ENCODE data around the gene TTLL11.
"Not testable (repeated sequence)": the region's sequence is repeated elsewhere in the genome, so short reads cannot be mapped to it uniquely, and the experiment has no call there.

Gene TTLL11

DNA sequence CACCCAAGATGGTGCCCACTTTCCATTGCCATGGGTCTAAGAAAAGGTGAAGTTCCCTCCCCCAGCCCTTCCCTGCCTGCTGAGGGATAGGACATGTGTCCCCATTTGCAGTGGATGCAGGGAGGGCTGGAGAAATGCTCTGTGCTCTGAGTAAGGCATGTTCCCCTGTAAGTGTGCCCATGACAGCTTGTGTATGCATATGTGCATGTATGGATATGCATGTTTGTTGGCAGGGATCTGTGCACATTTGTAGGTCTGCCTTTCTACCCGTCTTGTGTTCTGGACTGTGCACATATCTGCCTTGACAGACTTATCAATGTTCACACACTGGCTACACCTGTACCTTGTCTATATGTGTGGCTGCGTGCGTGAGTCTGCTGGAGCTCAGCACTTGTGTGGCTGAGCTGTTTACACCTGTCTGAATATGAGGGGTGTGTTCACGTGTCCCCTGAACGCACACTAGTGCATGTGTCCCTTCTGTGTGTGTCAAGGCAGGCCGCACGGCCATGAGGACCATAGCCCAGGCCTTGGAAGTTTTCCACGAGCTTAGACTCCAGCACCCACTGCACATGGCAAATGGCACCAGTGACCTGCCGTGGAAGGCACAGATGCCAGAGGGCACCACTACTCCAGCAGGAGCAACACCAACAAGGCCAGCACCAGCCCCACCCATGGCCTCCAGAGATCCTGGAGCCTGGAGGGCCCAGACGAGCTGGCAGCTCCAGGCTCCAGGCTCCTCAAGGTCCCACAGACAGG, 27.4 kb upstream of the TTLL11 start:
- DNase-seq (ENCODE audit: low read depth): no peak
- TF ChIP-seq, protein P1, sequence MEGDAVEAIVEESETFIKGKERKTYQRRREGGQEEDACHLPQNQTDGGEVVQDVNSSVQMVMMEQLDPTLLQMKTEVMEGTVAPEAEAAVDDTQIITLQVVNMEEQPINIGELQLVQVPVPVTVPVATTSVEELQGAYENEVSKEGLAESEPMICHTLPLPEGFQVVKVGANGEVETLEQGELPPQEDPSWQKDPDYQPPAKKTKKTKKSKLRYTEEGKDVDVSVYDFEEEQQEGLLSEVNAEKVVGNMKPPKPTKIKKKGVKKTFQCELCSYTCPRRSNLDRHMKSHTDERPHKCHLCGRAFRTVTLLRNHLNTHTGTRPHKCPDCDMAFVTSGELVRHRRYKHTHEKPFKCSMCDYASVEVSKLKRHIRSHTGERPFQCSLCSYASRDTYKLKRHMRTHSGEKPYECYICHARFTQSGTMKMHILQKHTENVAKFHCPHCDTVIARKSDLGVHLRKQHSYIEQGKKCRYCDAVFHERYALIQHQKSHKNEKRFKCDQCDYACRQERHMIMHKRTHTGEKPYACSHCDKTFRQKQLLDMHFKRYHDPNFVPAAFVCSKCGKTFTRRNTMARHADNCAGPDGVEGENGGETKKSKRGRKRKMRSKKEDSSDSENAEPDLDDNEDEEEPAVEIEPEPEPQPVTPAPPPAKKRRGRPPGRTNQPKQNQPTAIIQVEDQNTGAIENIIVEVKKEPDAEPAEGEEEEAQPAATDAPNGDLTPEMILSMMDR (IDR thresholded peaks at IDR 0.05; ENCODE audit: insufficient read depth, low read depth, low read length, missing control alignments): no peak
- no peak overlapping the region for H3K4me3 ChIP-seq (ENCODE audit: low read length)

DNA sequence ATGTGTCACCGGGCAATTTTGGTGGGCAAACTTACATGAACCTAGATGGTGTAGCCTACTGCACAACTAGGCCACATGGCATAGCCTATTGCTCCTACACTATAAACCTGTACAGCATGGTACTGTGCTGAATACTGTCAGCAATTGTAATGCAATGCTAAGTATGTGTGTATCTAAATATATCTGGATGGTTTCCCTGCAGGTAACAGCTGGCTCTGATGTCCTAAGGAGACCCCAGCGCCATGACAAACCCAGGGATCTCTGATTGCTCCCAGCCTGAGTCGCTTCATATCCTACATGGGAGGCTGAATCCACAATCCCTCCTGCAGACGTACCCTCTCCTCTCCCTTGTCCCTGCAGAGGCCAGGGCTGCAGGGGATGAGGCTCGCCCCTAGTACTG, 26.6 kb upstream of the TTLL11 start:
- DNase-seq (ENCODE audit: low read depth): no peak
- no peak overlapping the region for H3K4me3 ChIP-seq (ENCODE audit: low read length)
- TF ChIP-seq, protein P1 (IDR thresholded peaks at IDR 0.05; ENCODE audit: insufficient read depth, low read depth, low read length, missing control alignments): no peak

DNA sequence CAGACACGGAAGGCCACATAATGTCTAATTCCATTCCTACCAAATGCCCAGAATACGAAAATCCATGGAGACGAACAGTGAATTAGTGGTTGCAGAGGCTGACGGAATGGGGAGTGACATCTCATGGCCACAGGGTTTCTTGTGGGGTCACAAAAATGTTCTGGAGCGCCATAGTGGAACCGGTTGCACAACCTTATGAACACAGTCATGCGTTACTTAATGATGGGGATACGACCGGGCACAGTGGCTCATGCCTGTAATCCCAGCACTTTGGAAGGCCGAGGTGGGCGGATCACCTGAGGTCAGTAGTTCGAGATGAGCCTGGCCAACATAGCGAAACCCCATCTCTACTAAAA, 26.0 kb upstream of the TTLL11 start:
- H3K4me3 ChIP-seq (ENCODE audit: low read length): no peak overlapping the region
- TF ChIP-seq, protein P1 (IDR thresholded peaks at IDR 0.05; ENCODE audit: insufficient read depth, low read depth, low read length, missing control alignments): no peak
- no peak for DNase-seq (ENCODE audit: low read depth)

DNA sequence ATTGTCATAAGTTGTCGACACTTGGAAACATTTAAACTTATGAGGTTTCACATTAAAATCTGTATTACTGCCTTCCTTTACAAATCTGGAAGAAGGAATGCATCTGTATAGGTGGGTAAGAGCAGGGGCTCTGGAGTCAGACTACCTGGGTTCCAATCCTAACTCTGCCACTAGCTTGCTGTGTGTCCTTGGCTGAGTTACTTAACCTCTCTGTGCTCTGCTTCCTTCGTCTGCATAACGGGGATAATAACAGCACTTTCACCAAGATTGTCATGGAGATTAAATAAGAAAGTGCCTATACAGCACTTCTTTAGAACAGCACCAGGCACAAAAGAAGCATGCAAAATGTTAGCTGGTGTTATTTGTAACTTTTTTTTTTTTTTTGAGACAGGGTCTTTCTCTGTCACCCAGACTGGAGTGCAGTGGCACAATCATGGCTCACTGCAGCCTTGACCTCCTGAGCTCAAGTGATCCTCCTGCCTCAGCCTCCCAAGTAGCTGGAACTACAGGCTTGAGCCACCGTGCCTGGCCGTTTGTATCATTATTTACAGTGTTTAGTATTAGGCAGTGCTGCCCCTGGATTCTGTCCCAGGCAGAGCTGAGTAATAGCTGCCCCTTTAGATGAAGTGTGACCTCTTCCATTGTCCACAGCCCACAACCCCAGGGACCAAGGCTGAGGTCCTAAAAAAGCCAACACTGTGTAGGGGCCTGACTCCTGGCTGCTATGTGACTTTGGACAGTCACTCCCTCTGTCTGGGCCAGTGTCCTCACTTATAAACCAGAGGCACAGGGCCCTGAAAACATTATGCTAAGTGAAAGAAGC, 25.4 kb upstream of the TTLL11 start:
- TF ChIP-seq, protein P1 (IDR thresholded peaks at IDR 0.05; ENCODE audit: insufficient read depth, low read depth, low read length, missing control alignments): no peak
- no peak overlapping the region for H3K4me3 ChIP-seq (ENCODE audit: low read length)
- DNase-seq (ENCODE audit: low read depth): no peak

DNA sequence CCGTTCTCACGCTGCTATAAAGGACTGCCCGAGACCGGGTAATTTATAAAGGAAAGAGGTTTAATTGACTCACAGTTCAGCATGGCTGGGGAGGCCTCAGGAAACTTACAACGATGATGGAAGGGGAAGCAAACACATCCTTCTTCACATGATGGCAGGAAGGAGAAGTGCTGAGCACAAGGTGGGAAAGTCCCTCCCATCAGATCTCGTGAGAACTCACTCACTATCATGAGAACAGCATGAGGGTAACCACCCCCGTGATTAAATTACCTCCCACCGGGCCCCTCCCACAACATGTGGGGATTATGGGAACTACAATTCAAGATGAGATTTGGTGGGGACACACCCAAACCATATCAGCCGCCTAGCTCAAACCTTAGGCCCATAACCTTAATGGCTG, 24.1 kb upstream of the TTLL11 start:
- DNase-seq (ENCODE audit: low read depth); H3K4me3 ChIP-seq (ENCODE audit: low read length): not testable (repeated sequence)

DNA sequence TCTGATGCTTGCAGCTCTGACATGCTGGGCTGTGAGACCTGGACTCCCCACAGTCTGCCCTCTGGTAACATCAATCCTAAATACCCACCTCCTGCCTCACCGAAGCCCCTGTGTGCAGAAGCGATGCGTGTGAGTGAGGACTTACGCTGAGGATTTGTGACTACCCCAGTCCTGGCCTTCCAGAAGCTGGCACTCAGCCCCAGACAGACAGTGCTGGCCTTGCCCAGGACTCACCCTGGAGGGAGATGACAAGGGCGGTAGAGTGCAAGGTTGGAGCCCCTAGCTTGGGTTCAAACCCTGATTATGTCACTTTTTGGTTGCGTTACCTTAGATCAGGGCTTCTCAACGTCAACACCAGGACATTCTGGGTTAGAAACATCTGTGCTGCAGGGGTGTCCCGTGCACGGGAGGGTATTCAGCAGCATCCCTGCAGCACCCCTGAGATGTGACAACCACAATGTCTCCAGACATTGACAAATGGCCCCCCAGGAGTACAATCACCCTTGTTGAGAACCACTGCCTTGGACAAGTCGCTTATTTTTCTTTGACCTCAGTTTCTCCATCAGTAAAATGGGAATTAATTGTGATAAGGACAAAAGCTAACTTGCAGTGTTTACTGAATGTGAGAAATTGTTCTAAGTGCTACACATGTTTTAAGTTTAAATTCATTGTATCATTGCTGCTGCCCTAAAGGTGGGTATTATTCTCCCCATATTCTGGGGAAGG, 23.5 kb upstream of the TTLL11 start:
- no peak for DNase-seq (ENCODE audit: low read depth)
- H3K4me3 ChIP-seq (ENCODE audit: low read length): no peak overlapping the region
- TF ChIP-seq, protein P1 (IDR thresholded peaks at IDR 0.05; ENCODE audit: insufficient read depth, low read depth, low read length, missing control alignments): no peak

DNA sequence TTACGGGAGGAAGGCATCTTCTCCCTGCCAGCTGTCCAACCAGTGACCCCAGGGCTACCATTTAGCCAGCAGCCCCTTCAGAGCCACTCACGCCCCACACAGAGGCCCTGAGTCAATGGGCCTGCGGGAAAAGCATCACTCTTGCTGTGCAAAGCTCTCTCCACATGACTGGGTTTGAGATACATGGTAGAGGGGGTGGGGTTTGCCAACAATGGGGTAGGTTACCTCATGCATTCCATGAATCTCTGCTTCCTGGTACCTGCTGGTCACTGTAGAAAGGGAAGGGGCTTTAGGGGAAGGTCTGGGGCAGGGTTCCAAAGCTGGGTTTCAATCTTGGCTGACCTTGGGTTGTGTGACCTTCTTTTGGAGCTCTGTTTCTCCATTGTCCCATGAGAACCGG, 22.9 kb upstream of the TTLL11 start:
- no peak overlapping the region for H3K4me3 ChIP-seq (ENCODE audit: low read length)
- no peak for DNase-seq (ENCODE audit: low read depth)
- TF ChIP-seq, protein P1 (IDR thresholded peaks at IDR 0.05; ENCODE audit: insufficient read depth, low read depth, low read length, missing control alignments): no peak
